Stromal cell of bone marrow (primary cell): Measurements from ENCODE around the gene SFXN3.
"Not testable (repeated sequence)": the region's sequence is repeated elsewhere in the genome, so short reads cannot be mapped to it uniquely, and the experiment has no call there.

Experiments used
- DNase-seq: peaks from one replicate; pipeline ENCODE4 v3.0.0-alpha.2; 2012; ENCODE audit warnings: low read depth

The SFXN3 gene

DNA sequence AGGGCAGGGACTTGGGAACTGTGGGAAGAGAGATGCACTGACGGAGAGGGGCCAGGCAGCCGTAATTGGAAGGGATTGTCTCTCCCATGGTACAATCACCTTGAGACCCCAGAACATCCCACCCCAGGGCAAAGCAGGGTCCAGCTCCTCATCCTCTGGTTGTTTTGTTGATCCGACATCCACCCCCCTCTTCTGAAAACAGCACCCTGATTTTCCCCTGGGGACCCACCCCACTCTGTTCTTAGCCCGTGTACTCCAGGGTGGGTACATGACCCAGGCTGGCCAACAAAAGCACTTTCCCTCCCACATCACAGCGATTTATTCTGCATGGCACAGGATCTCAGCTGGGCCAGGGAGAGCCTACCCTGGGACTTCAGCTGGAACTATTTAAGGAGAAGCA lies 14.2 kb upstream of the SFXN3 start:
- DNase-seq, result no peak

DNA sequence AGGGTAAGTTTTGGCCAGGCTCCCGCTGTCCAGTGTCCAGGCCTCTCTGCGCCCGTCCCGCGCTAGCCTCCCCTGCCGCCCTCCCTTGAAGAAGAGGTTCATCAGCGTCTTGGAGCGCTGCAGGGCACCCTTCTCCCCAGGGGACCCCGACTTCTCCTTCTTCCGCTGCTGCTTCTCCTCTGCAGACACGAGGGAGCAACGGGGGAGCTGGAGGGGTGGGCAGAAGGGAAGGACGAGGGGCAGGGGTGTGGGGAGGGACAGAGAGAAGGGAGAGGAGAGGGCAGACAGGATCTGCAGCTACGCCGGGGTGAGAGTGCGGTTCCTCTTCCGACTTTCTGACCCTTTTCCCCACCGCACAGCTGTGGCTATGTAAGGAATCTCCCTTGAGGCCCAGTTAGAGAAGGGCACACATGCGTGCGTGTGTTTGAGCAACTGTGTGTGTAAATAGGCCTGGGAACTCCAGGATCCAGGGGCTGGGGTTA lies 12.9 kb upstream of the SFXN3 start:
- no peak for DNase-seq

DNA sequence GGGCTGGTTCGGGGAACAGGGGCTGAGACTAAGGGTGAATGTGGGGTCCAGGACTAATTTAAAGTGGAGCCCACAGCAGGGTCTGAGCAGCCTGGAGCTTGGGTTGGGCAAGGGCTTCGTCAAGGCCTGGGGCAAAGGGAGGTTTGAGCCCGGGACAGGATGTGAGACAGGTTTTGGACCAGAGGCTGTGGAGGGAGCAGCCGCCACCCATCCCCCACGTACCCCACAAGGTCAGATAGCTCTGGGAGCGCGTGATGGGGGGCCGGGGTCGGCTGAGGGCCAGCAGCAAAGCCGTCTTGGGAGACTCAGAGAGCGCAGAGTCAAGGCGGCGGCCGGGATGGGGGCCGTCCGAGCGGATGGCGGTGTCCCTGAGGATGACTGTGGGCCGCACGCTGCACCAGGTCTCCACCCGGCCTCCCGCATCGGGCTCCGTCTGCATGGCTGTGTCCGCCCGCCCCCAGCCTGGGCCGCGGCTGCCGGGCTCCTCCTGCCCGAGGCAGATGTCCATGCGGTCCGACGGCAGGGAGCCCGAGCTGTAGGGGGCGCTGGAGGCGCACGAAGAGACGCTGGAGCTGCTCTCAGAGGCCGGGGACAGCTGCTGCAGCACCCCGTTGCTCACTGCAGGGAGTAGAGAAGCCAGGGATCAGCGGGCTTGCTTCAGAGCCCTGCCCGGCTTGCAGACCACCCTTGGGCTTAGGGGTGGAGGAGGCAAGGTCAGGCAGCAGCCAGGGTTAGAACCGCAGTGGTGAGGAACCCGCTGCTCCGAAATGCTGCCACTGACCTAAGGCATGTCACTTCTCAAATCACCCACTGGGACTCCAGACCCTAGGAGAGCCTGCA lies 12.2 kb upstream of the SFXN3 start:
- DNase-seq, result peak; percentile 61

- DNase-seq, result no peak
Observed at GRCh38 chr10:101019440-101019703, 11.7 kb upstream of the SFXN3 start.

DNA sequence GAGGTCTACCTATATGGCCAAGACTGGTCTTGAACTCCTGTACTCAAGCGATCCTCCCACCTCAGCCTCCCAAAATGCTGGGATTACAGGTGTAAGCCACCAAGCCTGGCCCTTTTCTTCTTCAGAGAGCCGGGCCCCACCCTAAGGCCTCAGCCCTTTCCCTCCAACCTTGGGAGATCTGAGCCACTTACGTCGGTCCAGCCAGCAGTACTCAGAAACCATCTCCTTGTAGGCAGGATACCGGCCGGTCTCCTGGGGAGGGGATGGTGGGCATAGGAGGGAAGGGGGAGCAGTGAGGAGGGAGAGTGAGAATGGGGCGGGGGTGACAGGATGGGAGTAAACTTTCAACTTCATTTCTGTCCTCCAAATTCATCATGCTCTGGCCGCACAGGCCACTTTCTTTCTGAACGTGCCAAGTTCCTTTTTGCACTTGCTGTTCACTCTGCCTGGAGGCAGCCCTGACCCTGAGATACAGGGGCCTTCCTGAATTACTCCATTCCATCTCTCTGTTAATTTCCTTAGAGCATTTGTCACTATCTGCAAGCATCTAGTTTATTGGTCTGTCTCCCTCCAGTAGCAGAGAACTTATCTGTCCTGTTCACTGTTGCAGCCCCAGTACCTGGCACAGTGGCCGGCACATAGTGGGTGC lies 10.5 kb upstream of the SFXN3 start:
- no peak for DNase-seq

DNA sequence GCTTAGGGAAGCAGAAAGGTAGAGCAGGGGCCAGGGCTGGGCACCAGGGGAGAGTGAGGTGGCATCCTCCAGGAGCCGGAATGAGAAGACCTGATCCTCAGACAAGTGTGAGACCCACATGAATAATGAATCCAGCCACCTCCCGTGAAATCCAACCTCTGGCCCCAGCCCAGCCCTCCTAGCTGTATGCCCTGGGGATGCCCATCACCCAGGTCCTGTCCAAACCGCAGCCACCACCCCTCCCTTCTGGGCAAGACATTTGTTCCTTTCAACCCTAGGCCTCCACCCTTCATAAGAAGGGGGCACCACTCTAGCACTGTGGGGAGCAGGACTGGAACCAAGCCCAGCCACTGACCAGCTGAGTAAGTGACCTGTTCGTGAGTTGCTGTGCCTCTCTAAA lies 9.8 kb upstream of the SFXN3 start:
- DNase-seq, result no peak

GRCh38 chr10:101021692-101022251 lies 9.3 kb upstream of the SFXN3 start:
- no peak for DNase-seq

DNA sequence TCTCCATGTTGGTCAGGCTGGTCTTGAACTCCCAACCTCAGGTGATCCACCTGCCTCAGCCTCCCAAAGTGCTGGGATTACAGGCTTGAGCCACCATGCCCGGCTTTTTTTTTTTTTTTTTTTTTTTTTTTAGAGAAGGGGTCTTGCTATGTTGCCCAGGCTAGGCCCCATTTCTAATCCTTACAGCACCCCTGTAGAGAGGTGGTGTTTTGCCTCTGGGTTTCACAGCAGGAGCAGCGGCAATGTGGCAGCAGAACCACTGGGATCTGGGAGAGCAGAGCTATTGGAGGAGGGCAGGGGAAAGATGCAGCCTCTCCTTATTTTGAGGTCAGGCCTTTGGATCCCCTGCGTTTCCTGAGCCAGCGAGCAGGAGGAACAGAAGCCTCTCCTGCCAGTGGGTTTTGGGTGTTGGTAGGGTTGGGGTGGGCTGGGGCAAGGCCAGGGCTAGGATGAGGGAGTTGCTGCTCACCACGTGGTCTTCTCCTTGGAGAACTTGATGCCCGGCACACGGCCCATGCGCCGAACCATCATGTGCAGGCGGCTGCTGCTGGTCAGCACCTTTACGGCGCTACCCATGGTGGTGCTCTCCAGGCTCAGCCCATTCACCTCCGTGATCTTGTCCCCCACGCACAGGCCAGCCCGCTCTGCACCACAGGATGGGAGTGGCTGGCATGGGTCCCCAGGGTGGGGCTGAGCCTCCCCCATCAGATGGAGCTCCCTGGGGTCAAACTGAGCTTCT lies 7.9 kb upstream of the SFXN3 start:
- no peak for DNase-seq

- DNase-seq, result no peak
Observed at GRCh38 chr10:101027106-101027720, 3.8 kb upstream of the SFXN3 start.

DNA sequence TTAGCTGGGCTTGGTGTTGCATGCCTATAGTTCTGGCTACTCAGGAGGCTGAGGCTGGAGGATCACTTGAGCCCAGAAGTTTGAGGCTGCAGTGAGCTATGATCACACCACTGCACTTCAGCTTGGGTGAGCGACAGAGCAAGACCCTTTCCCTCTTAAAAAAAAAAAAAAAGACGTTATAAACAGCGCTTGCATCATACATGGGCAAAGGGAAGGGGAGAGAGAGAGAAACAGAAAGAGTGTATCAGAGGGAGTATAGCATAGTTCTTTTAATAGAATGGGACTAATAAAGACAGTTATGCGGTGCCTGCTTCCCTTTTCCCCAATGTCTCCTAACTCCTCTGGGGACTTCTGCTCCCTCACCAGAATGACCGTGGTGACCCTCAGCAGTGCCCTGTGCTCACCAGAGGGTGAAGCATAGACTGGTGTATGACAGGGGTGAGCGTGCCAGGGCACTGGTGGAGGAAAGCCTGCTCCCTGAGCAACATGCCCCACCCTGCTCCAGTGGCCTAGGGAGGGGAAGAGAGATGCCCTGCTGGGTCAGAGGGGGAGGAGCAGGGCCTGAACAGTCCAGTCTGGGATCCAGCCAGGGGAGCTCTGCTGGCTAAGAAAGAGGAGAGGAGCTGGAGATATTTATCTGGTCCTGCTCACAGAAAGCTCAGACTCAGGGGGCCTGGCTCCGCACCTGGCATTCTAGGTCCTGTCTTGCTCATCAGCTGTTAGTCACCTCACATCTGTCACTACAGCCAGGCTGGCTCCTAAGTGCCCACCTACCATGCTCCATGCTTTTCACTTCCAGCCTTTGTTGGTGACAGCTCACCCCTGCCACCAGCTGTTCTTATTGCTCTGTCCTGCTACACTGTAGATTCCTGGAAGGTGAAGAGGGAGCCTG lies 2.3 kb upstream of the SFXN3 start:
- no peak for DNase-seq

GRCh38 chr10:101029520-101030295 lies 1.3 kb upstream of the SFXN3 start:
- no peak for DNase-seq

GRCh38 chr10:101030496-101031127 lies 422 bp upstream of the SFXN3 start:
- no peak for DNase-seq

DNA sequence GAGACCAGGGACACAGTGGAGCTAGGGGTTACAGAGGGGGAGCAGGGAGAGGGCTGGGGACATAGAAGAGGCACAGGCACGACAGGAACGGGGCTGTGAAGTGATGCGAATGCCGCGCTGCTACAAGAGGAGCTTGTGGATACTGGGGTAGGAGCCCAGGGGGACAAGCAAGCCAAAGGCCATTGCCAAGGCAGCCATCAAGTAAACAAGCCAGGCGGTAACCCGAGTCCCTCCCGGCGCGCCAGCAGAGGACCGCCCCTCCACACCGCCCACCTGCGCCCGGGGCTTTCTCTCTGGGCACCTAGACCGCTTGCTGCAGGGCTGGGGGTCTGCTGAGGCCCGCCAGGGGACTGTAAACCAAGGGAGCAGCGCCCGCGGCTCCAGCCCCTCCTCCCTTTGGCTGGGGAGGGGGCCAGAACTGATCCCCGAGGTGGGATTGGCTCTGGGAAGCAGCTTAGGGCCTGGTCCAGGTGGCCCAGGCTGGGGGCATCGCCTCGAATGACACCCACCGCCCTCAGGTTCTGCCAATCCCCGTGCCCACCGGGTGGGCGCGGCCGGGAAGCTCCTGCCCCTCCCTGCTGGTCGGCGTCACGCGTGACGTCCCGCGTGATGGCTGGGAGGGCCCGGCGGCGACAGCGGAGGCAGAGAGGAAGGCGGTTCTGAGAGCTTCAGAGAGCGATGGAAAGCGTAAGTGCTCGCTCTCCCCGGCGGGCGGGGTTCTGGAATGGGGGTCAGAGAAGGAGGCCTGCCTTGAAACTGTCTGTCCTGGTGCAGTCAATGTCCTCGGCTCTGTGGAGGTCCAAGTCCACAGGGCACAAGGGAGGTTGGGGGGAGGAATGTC lies 982 bp downstream of the SFXN3 start:
- DNase-seq, result peak; percentile 57

DNA sequence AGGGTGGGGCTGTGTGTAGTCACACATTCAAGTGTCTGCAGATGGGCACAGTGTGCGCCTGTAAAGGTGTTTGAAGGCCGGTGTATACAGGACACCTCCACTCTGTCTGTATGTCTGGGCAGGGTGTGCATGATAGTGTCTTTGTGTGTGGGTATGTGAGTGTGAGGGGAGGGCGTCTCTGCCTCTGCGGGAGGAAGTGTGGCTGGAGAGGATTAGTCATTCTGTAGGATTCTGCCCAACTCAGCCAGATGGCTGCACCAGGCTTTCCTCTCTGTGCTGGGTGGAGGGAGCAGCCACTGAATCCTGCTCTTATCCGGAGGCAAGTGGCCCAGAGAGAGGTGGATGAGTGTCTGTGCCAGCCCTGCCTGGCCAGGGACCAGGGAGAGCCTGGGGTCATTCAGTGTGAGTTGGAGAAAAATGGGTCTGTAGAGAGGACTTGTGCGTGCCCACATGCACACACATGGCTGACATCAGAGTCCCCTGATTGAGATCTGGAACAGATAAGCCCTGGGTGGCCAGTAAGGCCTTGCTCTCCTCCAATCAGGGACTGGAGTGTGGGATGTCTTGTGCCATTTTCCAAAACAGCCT lies 1.7 kb downstream of the SFXN3 start:
- peak; percentile 81 for DNase-seq

GRCh38 chr10:101033276-101033675 lies 2.2 kb downstream of the SFXN3 start:
- no peak for DNase-seq

DNA sequence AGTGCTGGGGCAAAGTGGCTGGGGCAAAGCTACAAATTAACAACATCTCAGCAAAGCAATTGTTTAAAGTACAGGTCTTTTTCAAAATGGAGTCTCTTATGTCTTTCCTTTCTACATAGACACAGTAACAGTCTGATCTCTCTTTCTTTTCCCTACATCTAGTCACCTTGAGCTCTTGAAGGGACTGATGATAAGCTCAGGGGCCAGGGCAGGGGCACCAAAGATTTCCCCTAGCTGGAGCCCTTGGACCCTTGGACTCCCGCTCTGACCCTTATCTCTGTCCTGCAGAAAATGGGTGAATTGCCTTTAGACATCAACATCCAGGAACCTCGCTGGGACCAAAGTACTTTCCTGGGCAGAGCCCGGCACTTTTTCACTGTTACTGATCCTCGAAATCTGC lies 3.4 kb downstream of the SFXN3 start:
- not testable (repeated sequence) for DNase-seq

DNA sequence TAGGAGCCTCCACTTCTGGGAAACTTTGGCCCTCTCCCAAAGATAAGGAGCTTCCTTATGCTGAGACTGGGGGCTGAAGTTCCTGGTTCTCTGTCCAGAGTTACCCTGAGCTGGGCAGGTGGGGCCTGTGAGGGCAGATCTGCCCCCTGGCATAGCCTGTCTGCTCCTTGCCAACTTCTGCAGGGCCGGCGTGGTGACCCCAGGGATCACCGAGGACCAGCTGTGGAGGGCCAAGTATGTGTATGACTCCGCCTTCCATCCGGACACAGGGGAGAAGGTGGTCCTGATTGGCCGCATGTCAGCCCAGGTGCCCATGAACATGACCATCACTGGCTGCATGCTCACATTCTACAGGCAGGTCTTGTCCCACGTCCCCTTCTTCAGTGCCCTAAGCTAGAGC lies 4.3 kb downstream of the SFXN3 start:
- DNase-seq, result no peak

DNA sequence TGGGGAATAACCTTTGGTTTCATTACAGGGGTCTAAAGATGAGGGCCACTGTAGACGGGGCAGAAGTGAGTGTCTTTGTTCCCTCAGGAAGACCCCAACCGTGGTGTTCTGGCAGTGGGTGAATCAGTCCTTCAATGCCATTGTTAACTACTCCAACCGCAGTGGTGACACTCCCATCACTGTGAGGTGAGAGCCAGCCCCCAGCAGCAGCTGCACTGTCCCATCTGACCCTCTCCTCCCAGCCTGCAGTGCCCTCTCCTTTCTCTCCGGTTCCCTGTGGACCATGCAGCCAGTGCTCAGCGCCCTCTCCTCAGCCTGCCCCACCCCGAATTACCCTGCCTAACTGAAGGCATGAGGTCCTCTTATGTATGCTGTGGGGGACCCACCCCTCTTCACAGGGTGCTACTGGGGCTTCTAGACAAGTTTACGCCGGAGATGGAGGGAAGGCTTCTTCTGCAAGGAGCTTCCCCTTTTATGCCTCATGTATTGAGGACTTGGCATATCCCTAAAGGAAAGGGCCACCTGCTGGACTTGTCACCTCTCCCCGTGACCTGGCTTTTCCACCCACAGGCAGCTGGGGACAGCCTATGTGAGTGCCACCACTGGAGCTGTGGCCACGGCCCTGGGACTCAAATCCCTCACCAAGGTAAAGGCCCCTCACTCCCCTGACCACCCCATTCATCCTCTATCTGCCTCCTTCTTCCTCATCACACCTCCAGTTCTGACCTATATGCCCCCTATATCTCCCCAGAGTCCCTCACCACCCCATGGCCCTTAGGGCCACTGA lies 5.1 kb downstream of the SFXN3 start:
- DNase-seq, result no peak
